ENCODE results near the gene PJA1.

DNA sequence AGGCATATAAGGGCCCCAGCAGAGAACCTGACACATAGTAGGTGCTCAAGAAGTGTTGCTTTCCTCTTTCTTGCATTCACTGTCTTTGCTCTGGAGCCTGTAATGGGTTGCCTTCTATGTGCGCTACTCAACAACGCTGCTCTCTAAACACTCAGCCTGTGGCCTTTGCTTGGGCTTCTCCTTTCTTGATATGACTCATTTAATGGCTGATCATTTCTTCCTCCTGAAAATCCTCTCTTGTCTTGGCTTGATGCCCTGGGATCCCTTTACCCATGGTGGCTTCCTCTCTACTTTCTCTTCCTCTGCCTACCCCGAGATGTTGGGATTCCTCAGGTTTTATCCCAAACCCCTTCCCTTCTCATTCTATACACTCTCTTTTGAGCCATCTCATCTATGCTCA is 19.9 kb upstream of the PJA1 start:
- no peak for TF ChIP-seq ZNF274 (IDR thresholded peaks at IDR 0.05; ENCODE audit: low read depth, low read length)
- TF ChIP-seq YY1 (IDR thresholded peaks at IDR 0.05; ENCODE audit: insufficient read depth, insufficient read length): no peak

Measured in NT2/D1 (cell line).